ENCODE data around the gene PAQR8.

GRCh38 chr6:52419809-52420667 lies 58.1 kb downstream of the PAQR8 start, which contains the start of gene EFHC1:
- TF ChIP-seq CTCF (IDR thresholded peaks at IDR 0.05; ENCODE audit: insufficient read depth, low read depth, low read length) (no peak), EZH2 (IDR thresholded peaks at IDR 0.05; ENCODE audit: insufficient read depth, low read length) (no peak)
